ENCODE results near the gene AMOTL1.

- TF ChIP-seq CTCF (IDR thresholded peaks at IDR 0.05; ENCODE audit: insufficient read depth, low read length): no peak
- TF ChIP-seq POLR2AphosphoS5 (IDR thresholded peaks at IDR 0.05; ENCODE audit: low read depth): no peak
- no peak for TF ChIP-seq GABPA (IDR thresholded peaks at IDR 0.05; ENCODE audit: low read depth)
- no peak for TF ChIP-seq REST (IDR thresholded peaks at IDR 0.05; ENCODE audit: insufficient replicate concordance, low read depth)
- no peak for TF ChIP-seq SPI1 (IDR thresholded peaks at IDR 0.05; ENCODE audit: borderline replicate concordance, low read depth)
These were observed 46.4 kb upstream of the AMOTL1 start for GRCh38 chr11:94721565-94722292.
